Peyer's patch (tissue), 4 donors: Measurements from ENCODE around the gene PRAF2.

Experiments used
- CTCF ChIP-seq, 6 experiments: fragments of 450-650 bp in 4 of 6; fragments of 200-600 bp in 2 of 6; sonication (generic) in 1 of 6; IDR thresholded peaks; one replicate each; pipeline ENCODE4 v1.5.1; 2017 to 2019; ENCODE audit warnings: antibody characterized with exemption in 6 of 6, mild to moderate bottlenecking in 3 of 6, moderate library complexity in 1 of 6
- POLR2A ChIP-seq, 2 donors: fragments of 450-650 bp; IDR thresholded peaks; one replicate each; pipeline ENCODE4 v1.5.1; 2017; ENCODE audit warnings: antibody characterized with exemption in 2 of 2, mild to moderate bottlenecking in 2 of 2, moderate library complexity in 2 of 2

- TF ChIP-seq CTCF (IDR thresholded peaks at IDR 0.05) = no peak
- TF ChIP-seq POLR2A (IDR thresholded peaks at IDR 0.05) = no peak
Observed at GRCh38 chrX:49096419-49096818, 22.6 kb upstream of the PRAF2 start.
